Stimulated activated CD8-positive, alpha-beta memory T cell treated with anti-CD3 and anti-CD28 coated beads, Interleukin-12 subunit alpha, Interleukin-12 subunit beta, amount 100 ng/mL, for 4 hours (primary cell): ENCODE results near the gene KLF6.

Source experiments
- DNase-seq: peaks from one replicate; pipeline ENCODE4 v3.0.0-alpha.2; 2020; ENCODE audit warnings: low read depth

The KLF6 gene

GRCh38 chr10:3729397-3729976 lies 55.5 kb downstream of the KLF6 start:
- no peak for DNase-seq

GRCh38 chr10:3728563-3728962 lies 56.4 kb downstream of the KLF6 start:
- DNase-seq, result no peak

GRCh38 chr10:3727268-3727667 lies 57.7 kb downstream of the KLF6 start:
- no peak for DNase-seq
